H1 (cell line): ENCODE measurements around the gene ITPRIPL2. TPM values are rescaled to one million over a fixed set of nuclear protein-coding genes. Genes with fewer than 3 reads are reported as not detected.

Experiments used
- CTCF ChIA-PET: fragments of 300-600 bp; sonication (Branson Sonifier 250); formaldehyde crosslinking; loops from one replicate; lab custom pipeline; 2021; ENCODE audit not compliant: partially characterized antibody; lab: Charles Lee
- POLR2A ChIA-PET: fragments of 300-600 bp; sonication (Branson Sonifier 250); formaldehyde crosslinking; loops from one replicate; lab custom pipeline; 2021; ENCODE audit warnings: inconsistent platforms; ENCODE audit not compliant: partially characterized antibody; lab: Charles Lee
- DNase-seq, 2 experiments: peaks; one replicate each; pipeline versions ENCODE4 v3.0.0 to v3.0.0-alpha.2; 2010 to 2022; ENCODE audit warnings: low spot score in 2 of 2, low read depth in 1 of 2, mixed read lengths in 1 of 2
- FAIRE-seq: peaks from 2 replicates; lab custom pipeline; 2011; peaks lifted over from hg19 to GRCh38; lab: Jason Lieb, UNC
- H2AFZ ChIP-seq: 2 replicates; pipeline ENCODE4 v1.8.1; 2012; ENCODE audit warnings: low read length, inconsistent platforms
- H2AK5ac ChIP-seq: 2 replicates; pipeline ENCODE4 v1.6.1; 2013; ENCODE audit warnings: low read depth, low read length
- H2BK120ac ChIP-seq: replicated peaks from 2 replicates; pipeline ENCODE3; 2013; ENCODE audit warnings: low read depth, low read length, inconsistent platforms
- H2BK12ac ChIP-seq: 2 replicates; pipeline ENCODE4 v1.6.1; 2013; ENCODE audit warnings: low read depth, low read length
- H2BK15ac ChIP-seq: 2 replicates; pipeline ENCODE4 v1.6.1; 2013; ENCODE audit warnings: low read length
- H2BK20ac ChIP-seq: 2 replicates; pipeline ENCODE4 v1.6.1; 2013; ENCODE audit warnings: low read length
- H2BK5ac ChIP-seq: 2 replicates; pipeline ENCODE4 v1.6.1; 2013; ENCODE audit warnings: low read depth, low read length
- H3K14ac ChIP-seq: 2 replicates; pipeline ENCODE4 v1.6.1; 2013; ENCODE audit warnings: inconsistent platforms; ENCODE audit not compliant: insufficient read length
- H3K18ac ChIP-seq: 2 replicates; pipeline ENCODE4 v1.6.1; 2013; ENCODE audit warnings: low read length; ENCODE audit errors: extremely low read depth
- H3K23ac ChIP-seq: 2 replicates; pipeline ENCODE4 v1.6.1; 2013; ENCODE audit warnings: inconsistent platforms; ENCODE audit not compliant: insufficient read length
- H3K23me2 ChIP-seq: 2 replicates; pipeline ENCODE4 v1.6.1; 2013; ENCODE audit warnings: low read depth, low read length
- H3K27ac ChIP-seq: 2 replicates; pipeline ENCODE4 v1.6.1; 2011; ENCODE audit warnings: low read depth, low read length, inconsistent platforms
- H3K27me3 ChIP-seq, 4 experiments: replicated peaks in 1 of 4; 1 replicate in 1 of 4; 2 replicates in 3 of 4; pipeline versions ENCODE4 v1.6.1 to v1.8.1; 2011 to 2013; ENCODE audit warnings: low read length in 3 of 4, mild to moderate bottlenecking in 3 of 4, inconsistent platforms in 2 of 4, mixed read lengths in 2 of 4, moderate library complexity in 1 of 4; ENCODE audit not compliant: control insufficient read depth in 3 of 4, insufficient read depth in 3 of 4; ENCODE audit errors: extremely low read depth in 1 of 4
- H3K36me3 ChIP-seq, 4 experiments: 2 replicates each; pipeline versions ENCODE4 v1.6.1 to v1.8.1; 2011 to 2013; ENCODE audit warnings: mild to moderate bottlenecking in 4 of 4, low read length in 3 of 4, moderate library complexity in 2 of 4, control low read depth in 1 of 4, inconsistent platforms in 1 of 4; ENCODE audit not compliant: insufficient read depth in 4 of 4, control insufficient read depth in 2 of 4
- H3K4ac ChIP-seq: replicated peaks from 2 replicates; pipeline ENCODE3; 2013; ENCODE audit warnings: low read length, low read depth, mixed read lengths, inconsistent platforms; ENCODE audit not compliant: insufficient read length
- H3K4me1 ChIP-seq, 4 experiments: replicated peaks in 1 of 4; 1 replicate in 1 of 4; 2 replicates in 3 of 4; pipeline versions ENCODE4 v1.6.1 to v1.8.1; 2011 to 2013; ENCODE audit warnings: low read length in 3 of 4, inconsistent platforms in 2 of 4, mixed read lengths in 1 of 4; ENCODE audit not compliant: insufficient read depth in 4 of 4, control insufficient read depth in 3 of 4
- H3K4me2 ChIP-seq, 2 experiments: 2 replicates each; pipeline versions ENCODE4 v1.6.1 to v1.8.1; 2011 to 2013; ENCODE audit warnings: low read depth in 2 of 2, low read length in 2 of 2, control low read depth in 1 of 2, inconsistent platforms in 1 of 2, mild to moderate bottlenecking in 1 of 2; ENCODE audit not compliant: insufficient read depth in 1 of 2
- H3K4me3 ChIP-seq, 4 experiments: fragments of 200-600, 300-600 bp in 1 of 4; sonication (generic), shearing (Covaris generic), sonication (Bioruptor Twin) in 1 of 4; 2 replicates each; pipeline versions ENCODE4 v1.5.1 to v1.8.1; 2011 to 2016; ENCODE audit warnings: low read length in 4 of 4, low read depth in 3 of 4, control low read depth in 2 of 4, inconsistent platforms in 2 of 4, mild to moderate bottlenecking in 2 of 4, mixed read lengths in 1 of 4, moderate library complexity in 1 of 4; ENCODE audit not compliant: insufficient read depth in 2 of 4; ENCODE audit errors: extremely low read depth in 1 of 4
- H3K56ac ChIP-seq: replicated peaks from 2 replicates; pipeline ENCODE3; 2013; ENCODE audit warnings: low read depth, mild to moderate bottlenecking, mixed read lengths, low read length, inconsistent platforms; ENCODE audit not compliant: insufficient read length
- H3K79me1 ChIP-seq: 2 replicates; pipeline ENCODE4 v1.6.1; 2013; ENCODE audit warnings: low read depth, low read length, control low read depth
- H3K79me2 ChIP-seq, 2 experiments: 2 replicates each; pipeline versions ENCODE4 v1.6.1 to v1.8.1; 2012 to 2013; ENCODE audit warnings: low read length in 2 of 2, mild to moderate bottlenecking in 2 of 2, inconsistent platforms in 1 of 2; ENCODE audit not compliant: insufficient read depth in 2 of 2, control insufficient read depth in 1 of 2
- H3K9ac ChIP-seq, 4 experiments: replicated peaks in 1 of 4; 1 replicate in 1 of 4; 2 replicates in 3 of 4; pipeline versions ENCODE4 v1.6.1 to v1.8.1; 2011 to 2013; ENCODE audit warnings: low read depth in 3 of 4, low read length in 3 of 4, control low read depth in 2 of 4, mild to moderate bottlenecking in 2 of 4, moderate library complexity in 2 of 4, inconsistent platforms in 1 of 4; ENCODE audit errors: extremely low read depth in 1 of 4
- H3K9me3 ChIP-seq, 2 experiments: 2 replicates each; pipeline versions ENCODE4 v1.6.1 to v1.8.1; 2012 to 2013; ENCODE audit warnings: mild to moderate bottlenecking in 2 of 2, moderate library complexity in 2 of 2, control low read depth in 1 of 2, inconsistent platforms in 1 of 2, low read depth in 1 of 2, low read length in 1 of 2, mixed read lengths in 1 of 2; ENCODE audit not compliant: insufficient read depth in 2 of 2
- H4K20me1 ChIP-seq, 2 experiments: replicated peaks in 1 of 2; 2 replicates each; pipeline versions ENCODE3 to v1.8.1; 2011 to 2013; ENCODE audit warnings: inconsistent platforms in 2 of 2, low read length in 2 of 2, mild to moderate bottlenecking in 1 of 2; ENCODE audit not compliant: insufficient read depth in 2 of 2, control insufficient read depth in 1 of 2
- H4K5ac ChIP-seq: 2 replicates; pipeline ENCODE4 v1.6.1; 2013; ENCODE audit warnings: low read length, low read depth, mixed read lengths, inconsistent platforms; ENCODE audit not compliant: insufficient read length
- H4K8ac ChIP-seq: 2 replicates; pipeline ENCODE4 v1.8.0; 2013; ENCODE audit warnings: mild to moderate bottlenecking, moderate library complexity, low read length, inconsistent platforms; ENCODE audit not compliant: insufficient read depth; ENCODE audit errors: extremely low read depth
- H4K91ac ChIP-seq: replicated peaks from 2 replicates; pipeline ENCODE3; 2013; ENCODE audit warnings: low read length, mixed read lengths, inconsistent platforms; ENCODE audit not compliant: insufficient read length
- ASH2L ChIP-seq: fragments of 200-600, 300-600 bp; sonication (generic); IDR thresholded peaks from one replicate; pipeline ENCODE4 v1.7.1; 2017; ENCODE audit warnings: low read length
- CEBPB ChIP-seq: IDR thresholded peaks from 2 replicates; pipeline ENCODE4 v1.6.1; 2012; ENCODE audit warnings: low read depth, low read length
- EGR1 ChIP-seq: IDR thresholded peaks from 2 replicates; pipeline ENCODE4 v1.6.1; 2011; ENCODE audit warnings: low read depth, low read length, borderline replicate concordance
- RFX5 ChIP-seq: IDR thresholded peaks from 2 replicates; pipeline ENCODE4 v1.6.1; 2011; ENCODE audit warnings: low read depth, low read length, improper control_type of control experiment, borderline replicate concordance
- RNF2 ChIP-seq: fragments of 200-900, 300-1000 bp; sonication (generic); IDR thresholded peaks from 2 replicates; pipeline ENCODE4 v1.7.1; 2016; ENCODE audit warnings: borderline replicate concordance, low read depth, mild to moderate bottlenecking, antibody characterized with exemption, low read length; ENCODE audit not compliant: poor library complexity, severe bottlenecking; ENCODE audit errors: missing control alignments
- SAP30 ChIP-seq: fragments of 300-600 bp; sonication (generic); IDR thresholded peaks from 2 replicates; pipeline ENCODE4 v1.7.1; 2012; ENCODE audit warnings: low read length, moderate library complexity, mild to moderate bottlenecking, inconsistent platforms; ENCODE audit not compliant: insufficient read depth, insufficient replicate concordance
- SIX5 ChIP-seq: IDR thresholded peaks from 2 replicates; pipeline ENCODE4 v1.6.1; 2011; ENCODE audit warnings: mild to moderate bottlenecking, low read depth, low read length
- SP2 ChIP-seq: IDR thresholded peaks from 2 replicates; pipeline ENCODE4 v1.6.1; 2012; ENCODE audit warnings: mild to moderate bottlenecking, low read length, inconsistent platforms
- TEAD4 ChIP-seq: IDR thresholded peaks from 2 replicates; pipeline ENCODE4 v1.6.1; 2012; ENCODE audit warnings: low read depth, low read length, inconsistent platforms, mixed read lengths
- polyA plus RNA-seq, 7 experiments: library from polyadenylated mRNA; depleted of rRNA in 3 of 7; stranded (reverse) in 5 of 7; unstranded in 2 of 7; fragments of >200 nt in 5 of 7; fragments of 200-250 nt in 2 of 7; gene quantifications; 1 replicate in 5 of 7; 2 replicates in 1 of 7; 4 replicates in 1 of 7; pipeline versions ENCODE4 v1.2.1 to v1.2.3, GENCODE V29; 2011 to 2013; ENCODE audit warnings: missing spikeins in 2 of 7, mixed read lengths in 2 of 7
- total RNA-seq: library from RNA; stranded (reverse); fragmentation: NEBNext Ultra II Directional; extraction: Animal tissue kit (Norgen Biotek cat#: 25700); gene quantifications from 2 replicates; pipeline ENCODE4 v1.2.1, GENCODE V29; 2021
- TF ChIP-seq, protein P1 (sequence below): IDR thresholded peaks from 2 replicates; pipeline ENCODE4 v1.6.1; 2012; ENCODE audit warnings: inconsistent platforms

Gene ITPRIPL2
- total and polyA plus RNA-seq, 2 of the 8 experiments (the other 6 are each of a cell fraction or from before 2014, with no cell fraction given): 1.1 to 3.4 TPM

DNA sequence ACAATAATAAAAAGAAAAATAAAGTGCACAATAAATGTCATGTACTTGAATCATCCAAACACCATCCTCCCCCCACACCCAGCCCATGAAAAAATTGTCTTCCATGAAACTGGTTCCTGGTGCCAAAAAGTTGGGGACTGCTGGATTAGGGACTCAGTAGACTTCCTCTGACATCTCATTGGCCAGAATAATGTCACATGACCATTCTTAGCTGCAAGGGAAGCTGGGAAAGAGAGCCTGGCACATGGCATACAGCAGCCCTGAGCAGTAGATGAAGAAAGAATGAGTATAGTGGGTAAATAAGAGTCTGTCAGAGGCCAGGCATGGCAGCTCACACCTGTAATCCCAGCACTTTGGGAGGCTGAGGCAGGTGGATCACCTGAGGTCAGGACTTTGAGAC lies 12.5 kb downstream of the ITPRIPL2 start:
- Histone ChIP-seq H2AK5ac (no peak overlapping the region), H2BK20ac (no peak overlapping the region), H3K23ac (no peak overlapping the region), H3K56ac (no peak overlapping the region), H3K4me3 (no peak overlapping the region), H3K9ac (no peak overlapping the region), H4K20me1 (no peaks in the 10 kb centered on the region), H3K23me2 (no peaks in the 10 kb centered on the region), H4K91ac (no peak overlapping the region), H3K79me2 (no peaks in the 10 kb centered on the region), H3K9me3 (peaks cover 3 to 6% of the 10 kb centered on the region in 2 experiments; a peak in 3 of 4 replicates), H3K18ac (no peak overlapping the region), H2BK5ac (no peak overlapping the region), H2BK12ac (no peak overlapping the region), H2BK120ac (no peak overlapping the region), H3K27me3 (no peaks in the 10 kb centered on the region), H3K14ac (no peak overlapping the region), H2BK15ac (no peak overlapping the region), H3K36me3 (no peaks in the 10 kb centered on the region), H3K4me2 (no peak overlapping the region), H3K4me1 (peaks cover 0 to 10% (median 4%) of the 10 kb centered on the region in 4 experiments; a peak in 5 of 7 replicates), H2AFZ (no peak overlapping the region), H3K79me1 (no peaks in the 10 kb centered on the region), H4K8ac (no peak overlapping the region), H3K27ac (no peak overlapping the region)
- POLR2A ChIA-PET: interaction anchor here (0.6 to 1.0 kb wide), 2 partner anchors 14 to 20 kb away, joined by 3 read pairs; no protein-coding TSS in a partner anchor
- DNase-seq: no peak
- CTCF ChIA-PET: interaction anchor here (0.9 to 1.3 kb wide), 2 partner anchors 12 to 97 kb away, joined by 3 to 4 read pairs; no protein-coding TSS in a partner anchor
- no peak for TF ChIP-seq SAP30
- no peak for TF ChIP-seq RFX5
- TF ChIP-seq TEAD4: no peak
- TF ChIP-seq, protein P1, sequence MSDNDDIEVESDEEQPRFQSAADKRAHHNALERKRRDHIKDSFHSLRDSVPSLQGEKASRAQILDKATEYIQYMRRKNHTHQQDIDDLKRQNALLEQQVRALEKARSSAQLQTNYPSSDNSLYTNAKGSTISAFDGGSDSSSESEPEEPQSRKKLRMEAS: no peak
- TF ChIP-seq RNF2: no peak
- no peak for TF ChIP-seq ASH2L
- TF ChIP-seq EGR1: no peak
- no peak for TF ChIP-seq SP2
- TF ChIP-seq CEBPB: no peak
- TF ChIP-seq SIX5: no peak
- TF ChIP-seq, all 59 proteins: peak for 0
- no peak for FAIRE-seq
- no peak overlapping the region for H4K5ac ChIP-seq
- H3K4ac ChIP-seq: no peak overlapping the region
